H1 (cell line): ENCODE measurements around the gene STPG1. TPM values are rescaled to one million over a fixed set of nuclear protein-coding genes. Genes with fewer than 3 reads are reported as not detected.
A peak's percentile ranks its signal among the peaks of the same experiment; 100 is the strongest.

Source experiments
- CBX5 ChIP-seq: fragments of 300-800, 300-1000 bp; sonication (generic); IDR thresholded peaks from 2 replicates; pipeline ENCODE4 v1.7.1; 2016; ENCODE audit warnings: antibody characterized with exemption, low read length, low read depth
- CEBPB ChIP-seq: IDR thresholded peaks from 2 replicates; pipeline ENCODE4 v1.6.1; 2012; ENCODE audit warnings: low read depth, low read length
- CHD1 ChIP-seq: IDR thresholded peaks from 2 replicates; pipeline ENCODE4 v1.6.1; 2012; ENCODE audit warnings: low read depth, low read length, improper control_type of control experiment
- CTCF ChIP-seq, 3 experiments: IDR thresholded peaks; 1 replicate in 2 of 3; 2 replicates in 1 of 3; pipeline versions ENCODE4 v1.5.1 to v1.6.1; 2011; ENCODE audit warnings: low read length in 3 of 3, mild to moderate bottlenecking in 3 of 3, inconsistent platforms in 2 of 3, low read depth in 1 of 3, moderate library complexity in 1 of 3; ENCODE audit not compliant: insufficient read depth in 1 of 3; ENCODE audit errors: control extremely low read depth in 1 of 3
- HDAC2 ChIP-seq, 2 experiments: fragments of 300-600 bp in 1 of 2; sonication (generic) in 1 of 2; IDR thresholded peaks; 2 replicates each; pipeline ENCODE4 v1.6.1; 2011 to 2012; ENCODE audit warnings: low read depth in 2 of 2, low read length in 2 of 2, mild to moderate bottlenecking in 2 of 2, moderate library complexity in 2 of 2, borderline replicate concordance in 1 of 2, inconsistent platforms in 1 of 2
- KDM4A ChIP-seq: IDR thresholded peaks from one replicate; pipeline ENCODE4 v1.7.1; 2012; ENCODE audit warnings: low read depth, mild to moderate bottlenecking, moderate library complexity, low read length, inconsistent platforms; ENCODE audit not compliant: severe bottlenecking
- RAD21 ChIP-seq, 2 experiments: IDR thresholded peaks in 1 of 2; conservative IDR thresholded peaks in 1 of 2; 2 replicates each; pipeline ENCODE4 v1.6.1; 2011; ENCODE audit warnings: low read depth in 2 of 2, low read length in 2 of 2, improper control_type of control experiment in 1 of 2, inconsistent platforms in 1 of 2, mild to moderate bottlenecking in 1 of 2, moderate library complexity in 1 of 2
- RNF2 ChIP-seq: fragments of 200-900, 300-1000 bp; sonication (generic); IDR thresholded peaks from 2 replicates; pipeline ENCODE4 v1.7.1; 2016; ENCODE audit warnings: borderline replicate concordance, low read depth, mild to moderate bottlenecking, antibody characterized with exemption, low read length; ENCODE audit not compliant: poor library complexity, severe bottlenecking; ENCODE audit errors: missing control alignments
- SP1 ChIP-seq: IDR thresholded peaks from 2 replicates; pipeline ENCODE4 v1.6.1; 2011; ENCODE audit warnings: low read depth, low read length
- YY1 ChIP-seq: IDR thresholded peaks from 2 replicates; pipeline ENCODE4 v1.6.1; 2011; ENCODE audit warnings: low read depth, mild to moderate bottlenecking, low read length
- polyA plus RNA-seq, 7 experiments: library from polyadenylated mRNA; depleted of rRNA in 3 of 7; stranded (reverse) in 5 of 7; unstranded in 2 of 7; fragments of >200 nt in 5 of 7; fragments of 200-250 nt in 2 of 7; gene quantifications; 1 replicate in 5 of 7; 2 replicates in 1 of 7; 4 replicates in 1 of 7; pipeline versions ENCODE4 v1.2.1 to v1.2.3, GENCODE V29; 2011 to 2013; ENCODE audit warnings: missing spikeins in 2 of 7, mixed read lengths in 2 of 7
- total RNA-seq: library from RNA; stranded (reverse); fragmentation: NEBNext Ultra II Directional; extraction: Animal tissue kit (Norgen Biotek cat#: 25700); gene quantifications from 2 replicates; pipeline ENCODE4 v1.2.1, GENCODE V29; 2021
- TF ChIP-seq, protein P1 (sequence below): IDR thresholded peaks from 2 replicates; pipeline ENCODE4 v1.6.1; 2012; ENCODE audit warnings: low read length, inconsistent platforms
- TF ChIP-seq, protein P2 (sequence below): IDR thresholded peaks from 2 replicates; pipeline ENCODE4 v1.6.1; 2012; ENCODE audit warnings: inconsistent platforms

The STPG1 gene
- total and polyA plus RNA-seq, 2 of the 8 experiments (the other 6 are each of a cell fraction or from before 2014, with no cell fraction given), result 10.3 to 11.2 TPM

GRCh38 chr1:24385160-24385940 lies 28.2 kb downstream of the STPG1 start (continued):
- TF ChIP-seq, protein P1, sequence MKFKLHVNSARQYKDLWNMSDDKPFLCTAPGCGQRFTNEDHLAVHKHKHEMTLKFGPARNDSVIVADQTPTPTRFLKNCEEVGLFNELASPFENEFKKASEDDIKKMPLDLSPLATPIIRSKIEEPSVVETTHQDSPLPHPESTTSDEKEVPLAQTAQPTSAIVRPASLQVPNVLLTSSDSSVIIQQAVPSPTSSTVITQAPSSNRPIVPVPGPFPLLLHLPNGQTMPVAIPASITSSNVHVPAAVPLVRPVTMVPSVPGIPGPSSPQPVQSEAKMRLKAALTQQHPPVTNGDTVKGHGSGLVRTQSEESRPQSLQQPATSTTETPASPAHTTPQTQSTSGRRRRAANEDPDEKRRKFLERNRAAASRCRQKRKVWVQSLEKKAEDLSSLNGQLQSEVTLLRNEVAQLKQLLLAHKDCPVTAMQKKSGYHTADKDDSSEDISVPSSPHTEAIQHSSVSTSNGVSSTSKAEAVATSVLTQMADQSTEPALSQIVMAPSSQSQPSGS, result no peak
- TF ChIP-seq RAD21 (IDR thresholded peaks at IDR 0.05 in 1 of 2, conservative IDR thresholded peaks at IDR 0.05 in 1 of 2; ENCODE audit: low read depth in 2 of 2, low read length in 2 of 2), result peak; percentile 75 to 83
- TF ChIP-seq, protein P2, sequence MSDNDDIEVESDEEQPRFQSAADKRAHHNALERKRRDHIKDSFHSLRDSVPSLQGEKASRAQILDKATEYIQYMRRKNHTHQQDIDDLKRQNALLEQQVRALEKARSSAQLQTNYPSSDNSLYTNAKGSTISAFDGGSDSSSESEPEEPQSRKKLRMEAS, result peak; percentile 28; the same call in 1 of the 2 replicates
- no peak for TF ChIP-seq CHD1
- no peak for TF ChIP-seq KDM4A
- TF ChIP-seq CEBPB, result no peak
- TF ChIP-seq RNF2, result no peak
- TF ChIP-seq YY1, result no peak
- TF ChIP-seq SP1, result no peak
- TF ChIP-seq CTCF (IDR thresholded peaks at IDR 0.05; ENCODE audit: control extremely low read depth in 1 of 3, insufficient read depth in 1 of 3, low read depth in 1 of 3, low read length in 3 of 3), result peak; percentile 100
- no peak for TF ChIP-seq CBX5
- no peak for TF ChIP-seq HDAC2 (IDR thresholded peaks at IDR 0.05; ENCODE audit: borderline replicate concordance in 1 of 2, low read depth in 2 of 2, low read length in 2 of 2)
